IgD-negative memory B cell (primary cell): ENCODE measurements around the gene IL19. TPM values are rescaled to one million over a fixed set of nuclear protein-coding genes. Genes with fewer than 3 reads are reported as not detected.
A peak's percentile ranks its signal among the peaks of the same experiment; 100 is the strongest.
"Not testable (repeated sequence)": the region's sequence is repeated elsewhere in the genome, so short reads cannot be mapped to it uniquely, and the experiment has no call there.

Source experiments
- H3K27ac Mint-ChIP-seq, 3 donors: one replicate each; pipeline ENCODE4 v1.8.0; 2020 to 2022; ENCODE audit warnings: mild to moderate bottlenecking in 3 of 3, mixed read lengths in 3 of 3, moderate library complexity in 1 of 3
- H3K27me3 Mint-ChIP-seq: one replicate; pipeline ENCODE4 v1.8.0; 2021; ENCODE audit warnings: mixed read lengths
- H3K36me3 Mint-ChIP-seq: one replicate; pipeline ENCODE4 v1.8.0; 2020; ENCODE audit warnings: mild to moderate bottlenecking, mixed read lengths
- H3K4me1 Mint-ChIP-seq, 3 donors: one replicate each; pipeline ENCODE4 v1.8.0; 2020 to 2022; ENCODE audit warnings: mixed read lengths in 3 of 3, mild to moderate bottlenecking in 1 of 3
- H3K4me3 Mint-ChIP-seq, 4 donors: one replicate each; pipeline ENCODE4 v1.8.0; 2020 to 2022; ENCODE audit warnings: mild to moderate bottlenecking in 4 of 4, mixed read lengths in 4 of 4, moderate library complexity in 3 of 4
- H3K9me3 Mint-ChIP-seq, 3 donors: one replicate each; pipeline ENCODE4 v1.8.0; 2020 to 2021; ENCODE audit warnings: mixed read lengths in 3 of 3, mild to moderate bottlenecking in 1 of 3
- polyA plus RNA-seq: library from polyadenylated mRNA; unstranded; fragments of 300-500 nt; fragmentation: Illumina TruSeq; gene quantifications from one replicate; pipeline ENCODE4 v1.2.3, GENCODE V29; 2021

The IL19 gene
- polyA plus RNA-seq, 1 donor from 2014 or later = not detected

DNA sequence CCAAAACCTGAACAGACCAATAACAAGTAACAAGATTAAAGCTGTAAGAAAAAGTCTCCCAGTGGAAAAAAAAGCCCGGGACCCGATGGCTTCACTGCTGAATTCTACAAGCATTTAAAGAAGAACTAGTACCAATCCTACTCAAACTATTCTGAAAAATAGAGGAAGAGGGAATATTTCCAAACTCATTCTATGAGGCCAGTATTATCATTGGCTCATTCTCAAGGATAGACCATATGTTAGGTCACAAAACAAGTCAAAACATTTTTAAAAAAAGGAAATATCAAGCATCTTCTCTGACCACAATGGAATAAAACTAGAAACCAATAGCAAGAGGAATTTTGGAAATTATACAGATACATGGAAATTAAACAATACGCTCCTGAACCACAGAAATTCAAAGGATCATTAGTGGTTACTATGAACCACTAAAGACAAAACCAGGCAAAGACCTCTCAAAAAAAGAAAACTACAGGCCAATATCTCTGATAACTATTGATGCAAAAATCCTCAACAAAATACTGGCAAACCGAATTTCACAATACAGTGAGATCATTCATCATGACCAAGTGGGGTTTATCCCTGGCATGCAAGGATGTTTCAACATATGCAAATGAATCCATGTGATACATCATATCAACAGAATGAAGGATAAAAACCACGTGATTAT lies 80.9 kb downstream of the IL19 start:
- H3K4me1 Mint-ChIP-seq = no peaks in the 10 kb centered on the region
- H3K9me3 Mint-ChIP-seq = peaks cover 0 to 5% (median 2%) of the 10 kb centered on the region in 3 donors

GRCh38 chr1:206852662-206853061 lies 82.1 kb downstream of the IL19 start:
- not testable (repeated sequence) for H3K9me3 Mint-ChIP-seq, H3K4me3 Mint-ChIP-seq, H3K36me3 Mint-ChIP-seq, H3K4me1 Mint-ChIP-seq, H3K27ac Mint-ChIP-seq
- peaks cover 19% of the 10 kb centered on the region for H3K27me3 Mint-ChIP-seq

More for the DNA sequence above, 80.9 kb downstream of the IL19 start:
- H3K27me3 Mint-ChIP-seq = peaks cover 19% of the 10 kb centered on the region
- H3K4me3 Mint-ChIP-seq = no peak overlapping the region
- no peak overlapping the region for H3K27ac Mint-ChIP-seq
- H3K36me3 Mint-ChIP-seq = peaks cover 1% of the 10 kb centered on the region

DNA sequence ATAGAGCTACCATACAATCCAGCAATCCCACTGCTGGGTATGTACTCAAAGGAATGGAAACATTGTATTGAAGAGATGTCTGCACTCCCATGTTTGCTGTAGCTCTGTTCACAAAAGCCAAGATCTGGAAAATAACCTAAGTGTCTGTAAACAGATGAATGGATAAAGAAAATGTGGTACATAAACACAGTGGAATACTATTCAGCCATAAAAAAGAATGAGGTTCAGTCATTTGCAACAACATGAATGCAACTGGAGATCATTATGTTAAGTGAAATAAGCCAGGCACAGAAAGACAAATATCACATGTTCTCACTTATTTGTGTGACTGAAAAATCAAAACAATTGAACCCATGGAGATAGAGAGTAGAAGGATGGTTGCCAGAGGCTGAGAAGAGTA lies 83.1 kb downstream of the IL19 start:
- H3K9me3 Mint-ChIP-seq, H3K36me3 Mint-ChIP-seq, H3K4me3 Mint-ChIP-seq, H3K27ac Mint-ChIP-seq, H3K4me1 Mint-ChIP-seq: not testable (repeated sequence)
- peaks cover 14% of the 10 kb centered on the region for H3K27me3 Mint-ChIP-seq

DNA sequence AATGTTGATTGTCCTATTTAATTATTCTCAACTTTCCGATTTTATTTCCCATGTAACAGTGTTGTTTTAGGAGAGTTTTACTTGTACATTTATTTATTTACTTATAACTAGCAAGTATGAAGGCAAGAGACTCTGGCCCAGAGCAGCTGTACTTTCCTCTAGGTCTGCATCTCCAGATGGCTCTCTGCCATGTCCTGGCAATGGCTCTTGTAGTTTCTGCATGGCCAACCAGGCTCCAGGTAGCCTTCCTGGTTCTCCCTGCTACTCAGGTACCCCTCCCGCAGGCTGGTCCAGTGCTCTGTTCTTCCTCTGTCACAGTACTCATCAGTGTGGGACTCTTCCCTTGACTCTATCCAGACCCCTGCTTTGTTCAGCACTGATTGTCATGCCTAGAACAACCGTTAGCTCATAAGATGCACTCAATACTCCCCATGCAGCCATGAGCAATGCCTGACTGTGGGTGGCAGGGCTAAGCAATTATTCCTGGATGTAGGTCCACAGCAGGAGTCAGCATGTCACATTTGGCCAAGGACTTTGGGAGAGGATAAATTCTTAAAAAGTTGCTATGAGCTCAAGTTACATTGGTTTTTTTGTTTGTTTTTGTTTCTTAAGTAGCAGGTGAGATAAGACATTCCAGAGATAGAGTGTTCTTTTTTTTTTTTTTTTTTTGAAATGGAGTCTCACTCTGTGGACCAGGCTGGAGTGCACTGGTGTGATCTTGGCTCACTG lies 84.0 kb downstream of the IL19 start:
- Mint-ChIP-seq H3K9me3 (peaks cover 0 to 5% (median 2%) of the 10 kb centered on the region in 3 donors), H3K27me3 (peaks cover 9% of the 10 kb centered on the region), H3K27ac (no peak overlapping the region), H3K36me3 (peaks cover 1% of the 10 kb centered on the region), H3K4me1 (peaks cover 0 to 5% (median 0%) of the 10 kb centered on the region in 3 donors), H3K4me3 (no peak overlapping the region)

- Mint-ChIP-seq H3K9me3 (peaks cover 0 to 5% (median 2%) of the 10 kb centered on the region in 3 donors), H3K4me3 (no peak overlapping the region), H3K27me3 (peaks cover 12% of the 10 kb centered on the region), H3K27ac (no peak overlapping the region), H3K4me1 (peaks cover 0 to 5% (median 0%) of the 10 kb centered on the region in 3 donors), H3K36me3 (no peaks in the 10 kb centered on the region)
These were observed 85.3 kb downstream of the IL19 start for GRCh38 chr1:206855859-206856258.

GRCh38 chr1:206856674-206857464 lies 86.3 kb downstream of the IL19 start:
- Mint-ChIP-seq H3K4me3 (no peak overlapping the region), H3K36me3 (peaks cover 3% of the 10 kb centered on the region), H3K9me3 (peaks cover 0 to 5% (median 2%) of the 10 kb centered on the region in 3 donors), H3K4me1 (peaks cover 0 to 5% (median 0%) of the 10 kb centered on the region in 3 donors), H3K27ac (no peak overlapping the region), H3K27me3 (peaks cover 15% of the 10 kb centered on the region)

DNA sequence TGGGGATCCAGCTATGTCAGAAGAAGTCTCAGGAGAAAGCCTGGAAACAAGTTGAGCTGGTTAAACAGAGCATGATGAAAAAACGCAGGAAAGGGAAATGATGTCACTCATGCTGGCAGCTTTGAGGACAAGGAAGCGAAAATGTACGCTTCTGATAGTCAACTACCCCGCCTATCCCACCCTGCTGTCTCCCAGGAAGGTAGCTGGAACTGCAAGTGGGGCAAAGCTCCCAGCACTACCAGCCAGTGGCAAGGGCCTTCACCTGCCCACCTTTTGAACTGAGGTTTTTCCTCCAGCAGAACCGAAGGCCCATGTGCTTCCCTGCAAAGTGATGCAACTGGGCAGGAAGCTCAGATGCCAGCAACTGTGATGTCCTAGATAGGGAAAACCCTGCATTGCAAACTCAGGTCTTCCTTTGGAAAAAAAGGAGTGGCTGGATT lies 88.5 kb downstream of the IL19 start:
- Mint-ChIP-seq H3K9me3 (no peaks in the 10 kb centered on the region), H3K27me3 (peaks cover 18% of the 10 kb centered on the region), H3K4me3 (no peak overlapping the region), H3K36me3 (peaks cover 3% of the 10 kb centered on the region), H3K27ac (no peak overlapping the region), H3K4me1 (peaks cover 0 to 5% (median 0%) of the 10 kb centered on the region in 3 donors)

- Mint-ChIP-seq H3K9me3 (no peaks in the 10 kb centered on the region), H3K27me3 (peaks cover 21% of the 10 kb centered on the region), H3K4me1 (peaks cover 0 to 5% (median 3%) of the 10 kb centered on the region in 3 donors), H3K27ac (no peak overlapping the region), H3K36me3 (peaks cover 3% of the 10 kb centered on the region), H3K4me3 (no peak overlapping the region)
These were observed 89.6 kb downstream of the IL19 start for GRCh38 chr1:206860165-206860564.

- H3K27ac Mint-ChIP-seq = no peak overlapping the region
- no peaks in the 10 kb centered on the region for H3K9me3 Mint-ChIP-seq
- H3K36me3 Mint-ChIP-seq = peaks cover 3% of the 10 kb centered on the region
These were observed 92.7 kb downstream of the IL19 start for GRCh38 chr1:206863266-206863665.

DNA sequence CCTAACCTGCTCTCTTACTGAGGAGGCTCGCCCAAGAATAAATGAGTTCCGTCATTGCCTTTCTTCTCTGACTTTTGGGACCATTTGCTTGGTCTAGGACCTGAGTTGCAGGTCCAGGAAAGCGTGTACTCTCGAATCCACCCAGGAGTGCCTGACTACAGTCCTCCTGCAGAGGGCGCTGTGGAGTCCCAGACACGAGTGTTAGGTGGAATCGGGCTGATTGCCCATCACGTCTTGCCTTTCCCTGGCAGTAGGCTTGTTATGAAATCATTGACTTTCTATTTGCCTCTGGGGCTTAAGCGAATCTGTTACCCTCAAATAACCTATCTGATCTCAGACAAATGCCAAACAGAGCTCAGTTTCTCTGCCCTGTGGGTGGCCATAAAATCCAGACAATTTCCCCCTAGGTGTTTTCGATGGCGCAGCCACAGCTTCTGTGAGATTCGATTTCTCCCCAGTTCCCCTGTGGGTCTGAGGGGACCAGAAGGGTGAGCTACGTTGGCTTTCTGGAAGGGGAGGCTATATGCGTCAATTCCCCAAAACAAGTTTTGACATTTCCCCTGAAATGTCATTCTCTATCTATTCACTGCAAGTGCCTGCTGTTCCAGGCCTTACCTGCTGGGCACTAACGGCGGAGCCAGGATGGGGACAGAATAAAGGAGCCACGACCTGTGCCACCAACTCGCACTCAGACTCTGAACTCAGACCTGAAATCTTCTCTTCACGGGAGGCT lies 94.5 kb downstream of the IL19 start, which contains the start of gene IL20:
TSS of gene IL20 (plus strand) at position 685 of the 733 bp plus-strand sequence. CDS start 230 bp downstream, outside the sequence.
- H3K27ac Mint-ChIP-seq = peak within 1 kb of the TSS in 1 of 3 donors; percentile 29
- peaks cover 0 to 3% (median 0%) of the 10 kb centered on the region in 3 donors for H3K4me1 Mint-ChIP-seq
- H3K27me3 Mint-ChIP-seq = peaks cover 23% of the 10 kb centered on the region
- H3K36me3 Mint-ChIP-seq = peaks cover 3% of the 10 kb centered on the region
- H3K4me3 Mint-ChIP-seq = no peak within 1 kb of the TSS
- H3K9me3 Mint-ChIP-seq = no peaks in the 10 kb centered on the region

More at GRCh38 chr1:206863266-206863665, 92.7 kb downstream of the IL19 start:
- peaks cover 0 to 3% (median 2%) of the 10 kb centered on the region in 3 donors for H3K4me1 Mint-ChIP-seq
- H3K4me3 Mint-ChIP-seq = no peak overlapping the region
- peaks cover 21% of the 10 kb centered on the region for H3K27me3 Mint-ChIP-seq

- no peak overlapping the region for H3K27ac Mint-ChIP-seq
- H3K4me1 Mint-ChIP-seq = peaks cover 0 to 3% (median 0%) of the 10 kb centered on the region in 3 donors
- peaks cover 3% of the 10 kb centered on the region for H3K36me3 Mint-ChIP-seq
- peaks cover 21% of the 10 kb centered on the region for H3K27me3 Mint-ChIP-seq
- H3K9me3 Mint-ChIP-seq = no peaks in the 10 kb centered on the region
- H3K4me3 Mint-ChIP-seq = no peak overlapping the region
These were observed 95.5 kb downstream of the IL19 start for GRCh38 chr1:206866062-206866461.

DNA sequence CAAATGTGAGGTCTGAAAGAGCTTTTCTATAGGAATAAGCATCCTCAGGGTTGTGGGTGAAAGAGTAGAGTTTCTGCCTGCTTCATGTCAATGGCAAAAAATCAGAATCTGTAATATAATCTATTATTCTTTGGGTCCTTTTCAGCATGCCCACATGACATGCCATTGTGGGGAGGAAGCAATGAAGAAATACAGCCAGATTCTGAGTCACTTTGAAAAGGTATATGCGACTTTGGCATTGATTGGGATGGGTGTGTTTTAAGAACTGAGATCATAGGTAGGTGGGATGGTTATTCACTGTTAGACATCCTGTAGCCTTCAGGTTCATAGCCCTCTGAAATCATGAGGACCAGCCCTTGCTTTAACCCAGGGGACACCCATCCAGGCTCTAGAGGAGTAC lies 96.7 kb downstream of the IL19 start:
- Mint-ChIP-seq H3K9me3 (no peaks in the 10 kb centered on the region), H3K4me3 (no peak overlapping the region), H3K27me3 (peaks cover 14% of the 10 kb centered on the region), H3K4me1 (peaks cover 0 to 3% (median 0%) of the 10 kb centered on the region in 3 donors), H3K27ac (no peak overlapping the region), H3K36me3 (no peaks in the 10 kb centered on the region)

DNA sequence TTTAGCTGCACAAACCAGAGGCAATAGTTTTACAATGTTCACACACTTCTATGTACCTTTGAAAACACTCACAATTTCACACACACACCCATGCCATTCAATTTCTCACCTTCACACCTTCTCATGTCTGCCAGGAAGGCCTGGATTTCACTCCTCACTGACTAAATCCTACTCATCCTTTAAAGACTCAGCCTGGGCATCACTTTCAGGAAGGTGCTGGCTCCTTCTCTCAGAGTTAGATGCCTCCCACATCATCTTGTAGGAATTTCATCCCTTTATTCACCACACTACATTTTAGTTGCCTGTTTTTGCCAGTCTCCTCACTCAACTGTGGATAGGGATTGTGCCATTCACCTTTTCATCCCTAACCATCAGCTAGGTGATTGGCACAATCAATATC lies 97.1 kb downstream of the IL19 start:
- H3K27me3 Mint-ChIP-seq = peaks cover 14% of the 10 kb centered on the region
- no peaks in the 10 kb centered on the region for H3K36me3 Mint-ChIP-seq
- H3K4me1 Mint-ChIP-seq = peaks cover 0 to 3% (median 0%) of the 10 kb centered on the region in 3 donors
- no peak overlapping the region for H3K4me3 Mint-ChIP-seq
- no peaks in the 10 kb centered on the region for H3K9me3 Mint-ChIP-seq
- no peak overlapping the region for H3K27ac Mint-ChIP-seq

GRCh38 chr1:206868264-206868663 lies 97.7 kb downstream of the IL19 start:
- peaks cover 11% of the 10 kb centered on the region for H3K27me3 Mint-ChIP-seq
- H3K36me3 Mint-ChIP-seq = no peaks in the 10 kb centered on the region
- H3K4me1 Mint-ChIP-seq = peaks cover 0 to 3% (median 0%) of the 10 kb centered on the region in 3 donors
- H3K9me3 Mint-ChIP-seq = no peaks in the 10 kb centered on the region
- no peak overlapping the region for H3K4me3 Mint-ChIP-seq
- no peak overlapping the region for H3K27ac Mint-ChIP-seq
